GM12865 (cell line): ENCODE measurements around the gene SPEM3.

Experiments used
- DNase-seq: peaks from one replicate; pipeline ENCODE4 v3.0.0; 2010; ENCODE audit warnings: low read depth
- H3K4me3 ChIP-seq: 2 replicates; pipeline ENCODE4 v1.5.1; 2011; ENCODE audit warnings: mild to moderate bottlenecking, low read depth, low read length, control low read depth
- TF ChIP-seq, protein P1 (sequence below): IDR thresholded peaks from 2 replicates; pipeline ENCODE4 v1.5.1; 2011; ENCODE audit warnings: low read length, control low read depth, low read depth, inconsistent platforms; ENCODE audit not compliant: insufficient read depth; ENCODE audit errors: missing control alignments

Gene SPEM3

DNA sequence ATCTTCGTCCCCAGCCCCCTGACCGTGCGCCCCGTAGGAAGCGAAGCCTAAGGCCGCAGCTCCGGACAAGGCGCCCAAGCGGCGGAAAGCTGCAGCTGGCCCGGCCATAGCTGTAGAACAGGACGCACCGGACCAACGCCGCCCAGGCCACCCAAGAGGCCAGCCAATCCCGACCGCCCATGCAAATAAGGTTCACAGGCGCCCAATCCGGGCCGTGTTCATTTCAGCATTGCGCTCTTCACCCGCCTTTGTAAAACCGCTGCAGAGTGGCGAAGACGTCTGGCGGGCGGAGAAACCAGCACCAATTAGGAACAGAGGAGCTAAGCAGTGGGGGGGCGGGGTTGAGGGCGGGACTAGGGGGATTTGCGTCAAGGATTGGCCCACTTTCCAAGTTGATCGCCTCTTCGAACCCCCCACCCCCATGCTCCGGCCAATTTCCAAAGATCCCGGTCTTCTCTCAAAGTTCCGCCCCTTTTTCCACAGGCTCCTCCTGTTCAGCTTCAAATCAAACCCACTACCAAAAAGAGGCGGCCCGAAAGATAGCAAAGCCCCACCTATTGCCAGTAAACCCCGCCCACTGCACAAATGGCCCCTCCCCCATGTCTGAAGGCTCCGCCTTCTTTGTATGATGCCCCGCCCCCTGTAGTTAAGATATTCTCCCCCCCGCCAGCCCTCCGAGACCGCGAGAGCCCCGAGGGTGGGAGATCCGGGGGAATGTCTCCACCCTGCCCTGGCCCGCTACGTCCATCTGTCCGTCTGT, 24.5 kb upstream of the SPEM3 start, which contains the start of gene TMEM256:
Gene TMEM256, minus strand, starts transcription at position 121 of the 760 bp plus-strand sequence. Its CDS starts 13 bp downstream, at position 108.
- TF ChIP-seq, protein P1, sequence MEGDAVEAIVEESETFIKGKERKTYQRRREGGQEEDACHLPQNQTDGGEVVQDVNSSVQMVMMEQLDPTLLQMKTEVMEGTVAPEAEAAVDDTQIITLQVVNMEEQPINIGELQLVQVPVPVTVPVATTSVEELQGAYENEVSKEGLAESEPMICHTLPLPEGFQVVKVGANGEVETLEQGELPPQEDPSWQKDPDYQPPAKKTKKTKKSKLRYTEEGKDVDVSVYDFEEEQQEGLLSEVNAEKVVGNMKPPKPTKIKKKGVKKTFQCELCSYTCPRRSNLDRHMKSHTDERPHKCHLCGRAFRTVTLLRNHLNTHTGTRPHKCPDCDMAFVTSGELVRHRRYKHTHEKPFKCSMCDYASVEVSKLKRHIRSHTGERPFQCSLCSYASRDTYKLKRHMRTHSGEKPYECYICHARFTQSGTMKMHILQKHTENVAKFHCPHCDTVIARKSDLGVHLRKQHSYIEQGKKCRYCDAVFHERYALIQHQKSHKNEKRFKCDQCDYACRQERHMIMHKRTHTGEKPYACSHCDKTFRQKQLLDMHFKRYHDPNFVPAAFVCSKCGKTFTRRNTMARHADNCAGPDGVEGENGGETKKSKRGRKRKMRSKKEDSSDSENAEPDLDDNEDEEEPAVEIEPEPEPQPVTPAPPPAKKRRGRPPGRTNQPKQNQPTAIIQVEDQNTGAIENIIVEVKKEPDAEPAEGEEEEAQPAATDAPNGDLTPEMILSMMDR: no peak
- H3K4me3 ChIP-seq: peak within 1 kb of the TSS; percentile 69
- peak; percentile 99 for DNase-seq

- no peak for DNase-seq
Observed at GRCh38 chr17:7404737-7405349, 23.8 kb upstream of the SPEM3 start.

DNA sequence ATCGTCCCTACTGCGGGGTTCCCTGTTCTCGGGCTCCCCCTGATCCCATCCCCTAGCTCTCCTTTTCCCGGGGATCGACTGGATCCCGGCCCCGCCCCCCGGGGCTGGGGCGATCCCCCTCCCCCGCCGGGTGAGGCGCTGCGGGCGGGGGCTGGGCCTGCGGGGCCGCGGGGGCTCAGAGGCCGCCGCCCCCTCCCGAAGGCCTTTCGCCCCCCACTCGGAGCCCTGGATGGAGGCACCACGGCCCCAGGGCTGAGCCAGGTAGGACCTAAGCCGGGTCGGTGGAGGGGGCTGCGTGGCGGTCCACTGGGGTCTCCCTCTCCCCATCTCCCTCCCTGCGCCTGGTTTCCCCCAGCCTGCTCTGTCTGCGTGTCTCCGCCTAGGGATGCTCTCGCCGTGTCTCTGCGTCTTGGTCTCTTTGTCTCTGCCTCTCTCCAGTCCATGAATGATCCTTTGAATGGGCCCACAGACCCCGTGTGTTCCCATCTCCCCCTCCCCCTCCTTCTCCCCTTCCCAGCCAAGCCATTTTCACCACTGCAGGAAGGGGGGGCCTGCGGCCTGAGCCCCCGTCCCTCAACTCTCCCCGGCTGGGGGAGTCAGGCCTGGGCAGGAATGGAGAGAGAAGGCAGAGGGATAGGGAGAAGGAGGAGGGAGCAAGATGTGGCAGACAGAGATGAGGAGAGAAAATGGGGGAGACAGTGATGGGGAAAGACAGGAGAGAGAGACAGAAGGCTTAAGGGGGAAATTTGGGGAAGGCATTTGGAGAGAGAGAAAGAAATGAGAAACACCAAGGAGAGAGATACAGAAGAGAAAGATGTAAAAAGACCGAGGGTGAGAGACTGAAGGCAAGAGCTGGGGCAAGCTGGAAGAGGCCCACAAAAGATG, 23.1 kb upstream of the SPEM3 start:
- DNase-seq: no peak
- TF ChIP-seq, protein P1: no peak
- H3K4me3 ChIP-seq: peak overlapping the region; percentile 69; the same call in 1 of the 2 replicates

More at GRCh38 chr17:7404737-7405349, 23.8 kb upstream of the SPEM3 start:
- peak overlapping the region; percentile 69 for H3K4me3 ChIP-seq
- TF ChIP-seq, protein P1: no peak

GRCh38 chr17:7406235-7406825, 22.3 kb upstream of the SPEM3 start:
- TF ChIP-seq, protein P1: no peak
- H3K4me3 ChIP-seq: no peak overlapping the region
- DNase-seq: no peak

- TF ChIP-seq, protein P1: no peak
- DNase-seq: no peak
- no peak overlapping the region for H3K4me3 ChIP-seq
Observed at GRCh38 chr17:7407082-7407481, 21.6 kb upstream of the SPEM3 start.

DNA sequence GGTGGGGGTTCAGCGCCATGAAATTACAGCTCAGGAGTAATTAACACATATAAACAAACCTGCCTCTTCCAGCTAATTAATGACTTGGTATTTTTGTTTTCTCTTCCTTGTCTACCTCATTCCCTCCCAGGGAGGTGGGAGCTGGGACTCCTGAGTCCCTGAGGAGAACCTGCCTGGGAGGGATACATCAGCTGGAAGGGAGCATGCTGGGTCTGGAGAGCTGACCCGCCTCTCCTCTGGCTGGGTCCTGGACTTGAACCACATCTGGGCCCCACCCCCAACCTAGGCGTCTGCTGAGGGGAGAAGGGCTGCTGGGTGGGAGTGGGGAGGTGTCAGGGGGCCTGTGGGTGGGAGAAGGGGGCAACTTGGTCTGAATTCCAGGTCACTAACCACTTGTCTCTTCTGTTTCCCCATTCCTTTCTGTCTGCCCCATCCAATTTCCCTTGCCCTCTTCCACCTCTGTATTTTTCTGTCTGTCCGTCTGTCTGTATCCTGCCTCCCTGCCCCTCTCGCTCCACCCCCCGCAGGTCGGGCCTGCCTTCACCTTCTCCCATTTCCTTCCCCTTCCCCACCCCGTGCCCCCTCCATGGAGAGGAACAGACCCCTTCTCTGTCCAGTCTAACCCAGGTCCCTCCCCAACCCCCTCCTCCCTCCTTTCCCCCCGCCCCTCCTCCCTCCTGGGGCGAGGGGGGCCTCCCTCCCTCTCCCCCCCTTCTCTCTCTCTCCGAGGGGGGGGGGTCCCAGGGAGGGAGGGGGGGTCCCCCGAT, 21.0 kb upstream of the SPEM3 start, which contains the start of gene NLGN2:
Gene NLGN2, plus strand, starts transcription at position 361 of the 767 bp plus-strand sequence. CDS start 411 bp downstream, outside the sequence.
- DNase-seq: no peak
- no peak within 1 kb of the TSS for H3K4me3 ChIP-seq
- TF ChIP-seq, protein P1: no peak
